Measurements from ENCODE around the gene DYRK4. TPM values are rescaled to one million over a fixed set of nuclear protein-coding genes. Genes with fewer than 3 reads are reported as not detected.

The DYRK4 gene
- total RNA-seq, 3 donors from 2014 or later: 18.6 to 38.0 (median 29.0) TPM

GRCh38 chr12:4566474-4566873, 4.5 kb downstream of the DYRK4 start:
- no peaks in the 10 kb centered on the region for H3K27me3 ChIP-seq
- no peak for DNase-seq (ENCODE audit: low spot score in 2 of 2)
- no peaks in the 10 kb centered on the region for H3K9me3 ChIP-seq
- H3K27ac ChIP-seq: no peak overlapping the region
- intact Hi-C loops (cut with DNase I; ENCODE audit: low total_unique reads): no loop called here
- no peak overlapping the region for H3K4me3 ChIP-seq
- TF ChIP-seq POLR2AphosphoS5 (IDR thresholded peaks at IDR 0.05) (no peak), POLR2A (IDR thresholded peaks at IDR 0.05) (no peak)
- TF ChIP-seq, protein P1, sequence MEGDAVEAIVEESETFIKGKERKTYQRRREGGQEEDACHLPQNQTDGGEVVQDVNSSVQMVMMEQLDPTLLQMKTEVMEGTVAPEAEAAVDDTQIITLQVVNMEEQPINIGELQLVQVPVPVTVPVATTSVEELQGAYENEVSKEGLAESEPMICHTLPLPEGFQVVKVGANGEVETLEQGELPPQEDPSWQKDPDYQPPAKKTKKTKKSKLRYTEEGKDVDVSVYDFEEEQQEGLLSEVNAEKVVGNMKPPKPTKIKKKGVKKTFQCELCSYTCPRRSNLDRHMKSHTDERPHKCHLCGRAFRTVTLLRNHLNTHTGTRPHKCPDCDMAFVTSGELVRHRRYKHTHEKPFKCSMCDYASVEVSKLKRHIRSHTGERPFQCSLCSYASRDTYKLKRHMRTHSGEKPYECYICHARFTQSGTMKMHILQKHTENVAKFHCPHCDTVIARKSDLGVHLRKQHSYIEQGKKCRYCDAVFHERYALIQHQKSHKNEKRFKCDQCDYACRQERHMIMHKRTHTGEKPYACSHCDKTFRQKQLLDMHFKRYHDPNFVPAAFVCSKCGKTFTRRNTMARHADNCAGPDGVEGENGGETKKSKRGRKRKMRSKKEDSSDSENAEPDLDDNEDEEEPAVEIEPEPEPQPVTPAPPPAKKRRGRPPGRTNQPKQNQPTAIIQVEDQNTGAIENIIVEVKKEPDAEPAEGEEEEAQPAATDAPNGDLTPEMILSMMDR (IDR thresholded peaks at IDR 0.05): no peak
- H3K36me3 ChIP-seq: no peaks in the 10 kb centered on the region
- H3K4me1 ChIP-seq: no peaks in the 10 kb centered on the region

GRCh38 chr12:4567073-4567881, 5.3 kb downstream of the DYRK4 start:
- H3K27ac ChIP-seq: no peak overlapping the region
- no peak overlapping the region for H3K4me3 ChIP-seq
- H3K27me3 ChIP-seq: no peaks in the 10 kb centered on the region
- intact Hi-C loops (cut with DNase I; ENCODE audit: low total_unique reads): no loop called here
- no peaks in the 10 kb centered on the region for H3K9me3 ChIP-seq
- H3K4me1 ChIP-seq: no peaks in the 10 kb centered on the region
- no peaks in the 10 kb centered on the region for H3K36me3 ChIP-seq
- TF ChIP-seq POLR2A (IDR thresholded peaks at IDR 0.05) (no peak), POLR2AphosphoS5 (IDR thresholded peaks at IDR 0.05) (no peak)
- TF ChIP-seq, protein P1 (IDR thresholded peaks at IDR 0.05): no peak
- DNase-seq (ENCODE audit: low spot score in 2 of 2): no peak

GRCh38 chr12:4569261-4569660, 7.3 kb downstream of the DYRK4 start:
- Histone ChIP-seq H3K27me3 (no peaks in the 10 kb centered on the region), H3K27ac (no peak overlapping the region), H3K9me3 (no peaks in the 10 kb centered on the region), H3K4me3 (no peak overlapping the region), H3K4me1 (no peaks in the 10 kb centered on the region), H3K36me3 (no peaks in the 10 kb centered on the region)
- TF ChIP-seq, protein P1 (IDR thresholded peaks at IDR 0.05): no peak
- TF ChIP-seq POLR2A (IDR thresholded peaks at IDR 0.05) (no peak), POLR2AphosphoS5 (IDR thresholded peaks at IDR 0.05) (no peak)
- no peak for DNase-seq (ENCODE audit: low spot score in 2 of 2)
- intact Hi-C loops (cut with DNase I; ENCODE audit: low total_unique reads): no loop called here

DNA sequence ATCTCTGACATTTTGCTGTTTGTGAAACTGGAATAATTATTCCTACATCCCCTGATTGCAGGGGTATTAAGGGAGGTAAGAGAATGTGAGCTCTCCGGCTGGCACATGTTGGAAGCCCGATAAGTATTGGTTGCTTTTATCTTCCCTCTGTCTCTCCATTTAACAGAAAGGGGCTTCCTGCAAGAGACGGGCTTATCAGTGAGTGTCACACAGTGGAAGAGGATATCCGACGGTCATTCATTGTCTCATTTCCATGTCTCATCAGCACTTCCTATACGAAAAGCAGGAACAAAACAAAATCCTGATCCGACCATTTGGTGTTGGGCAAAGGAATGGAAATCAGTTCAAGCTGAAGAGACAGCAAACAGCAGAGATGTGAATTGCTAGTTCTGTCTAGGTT, 10.7 kb downstream of the DYRK4 start:
- TF ChIP-seq, protein P1 (IDR thresholded peaks at IDR 0.05): no peak

DNA sequence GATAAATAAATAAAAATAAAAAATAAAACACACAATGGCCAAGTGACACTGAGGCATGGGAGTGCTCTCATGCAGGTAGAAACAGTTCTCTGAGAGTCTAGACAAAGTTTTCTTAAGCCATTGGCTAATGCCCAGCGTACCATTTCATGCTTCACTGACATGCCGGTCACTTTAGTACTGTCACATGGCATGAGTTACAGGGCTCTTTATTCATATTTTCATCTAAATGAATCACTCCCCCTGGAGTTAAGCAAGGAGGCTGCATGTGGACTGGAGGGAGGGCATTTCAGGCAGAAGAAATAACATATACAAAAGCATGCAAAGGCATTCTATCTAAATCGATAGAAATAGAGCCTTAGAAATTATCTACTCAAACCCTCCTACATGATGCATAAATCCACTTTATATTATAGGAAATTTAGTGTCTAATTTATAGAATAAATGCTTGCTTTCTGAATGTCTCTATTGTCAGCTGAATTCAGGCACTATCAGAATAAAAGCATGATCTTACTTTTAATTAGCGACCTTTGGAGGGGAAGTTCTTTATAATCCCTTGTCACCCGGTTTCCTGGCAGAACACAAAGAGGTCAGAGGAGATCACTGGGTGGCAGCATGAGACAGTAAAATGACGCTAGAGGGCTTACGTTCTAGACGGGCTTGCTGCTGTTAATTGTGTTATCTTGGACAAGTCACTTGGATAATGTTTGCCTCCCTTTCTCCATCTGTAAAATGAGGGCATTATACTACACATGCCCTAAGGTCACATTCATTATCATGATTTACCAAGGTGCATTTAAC, 17.5 kb downstream of the DYRK4 start:
- intact Hi-C loops (cut with DNase I; ENCODE audit: low total_unique reads): no loop called here
- no peaks in the 10 kb centered on the region for H3K27me3 ChIP-seq
- no peak overlapping the region for H3K27ac ChIP-seq
- H3K4me3 ChIP-seq: no peak overlapping the region
- H3K9me3 ChIP-seq: no peaks in the 10 kb centered on the region
- H3K36me3 ChIP-seq: no peaks in the 10 kb centered on the region
- TF ChIP-seq, protein P1 (IDR thresholded peaks at IDR 0.05): no peak
- no peak for TF ChIP-seq POLR2A (IDR thresholded peaks at IDR 0.05)
- TF ChIP-seq POLR2AphosphoS5 (IDR thresholded peaks at IDR 0.05): no peak
- no peaks in the 10 kb centered on the region for H3K4me1 ChIP-seq
- DNase-seq (ENCODE audit: low spot score in 2 of 2): no peak

More for the DNA sequence above, 10.7 kb downstream of the DYRK4 start:
- no peak for DNase-seq (ENCODE audit: low spot score in 2 of 2)
- no peaks in the 10 kb centered on the region for H3K4me1 ChIP-seq
- intact Hi-C loops (cut with DNase I; ENCODE audit: low total_unique reads): no loop called here
- H3K4me3 ChIP-seq: no peak overlapping the region
- no peaks in the 10 kb centered on the region for H3K27me3 ChIP-seq
- no peak overlapping the region for H3K27ac ChIP-seq
- H3K36me3 ChIP-seq: no peaks in the 10 kb centered on the region
- no peaks in the 10 kb centered on the region for H3K9me3 ChIP-seq

Data from breast epithelium (tissue), 4 donors.